Thyroid gland (tissue), 4 donors: ENCODE results near the gene PDE4B. TPM values are rescaled to one million over a fixed set of nuclear protein-coding genes. Genes with fewer than 3 reads are reported as not detected.

Experiments used
- DNase-seq, 2 donors: peaks; one replicate each; pipeline ENCODE4 v3.0.0-alpha.2; 2019
- H3K27ac ChIP-seq, 3 donors: fragments of 200-600 bp; sonication (generic); 1 replicate in 2 of 3; 2 replicates in 1 of 3; pipeline ENCODE4 v1.5.1; 2016 to 2019; ENCODE audit warnings: mild to moderate bottlenecking in 1 of 3, moderate library complexity in 1 of 3
- H3K27me3 ChIP-seq: fragments of 200-600 bp; sonication (generic); one replicate; pipeline ENCODE4 v1.5.1; 2019
- H3K36me3 ChIP-seq, 2 donors: fragments of 200-600 bp; sonication (generic); one replicate each; pipeline ENCODE4 v1.5.1; 2016 to 2019
- H3K4me1 ChIP-seq, 2 donors: fragments of 200-600 bp; sonication (generic); one replicate each; pipeline ENCODE4 v1.5.1; 2017 to 2019
- H3K4me3 ChIP-seq, 3 donors: fragments of 200-600 bp; sonication (generic); replicated peaks in 1 of 3; 1 replicate in 2 of 3; 2 replicates in 1 of 3; pipeline ENCODE4 v1.5.1; 2016; ENCODE audit warnings: mild to moderate bottlenecking in 1 of 3
- H3K9me3 ChIP-seq: fragments of 200-600 bp; sonication (generic); one replicate; pipeline ENCODE4 v1.5.1; 2017
- POLR2A ChIP-seq, 2 donors: fragments of 450-650 bp; IDR thresholded peaks; one replicate each; pipeline ENCODE4 v1.6.1; 2017; ENCODE audit warnings: antibody characterized with exemption in 2 of 2, mild to moderate bottlenecking in 2 of 2, moderate library complexity in 1 of 2
- WGBS, 2 donors: methylation state at CpG; one replicate each; pipeline ENCODE4 v1.1.5; 2017; 5-methylcytosine and 5-hydroxymethylcytosine counted together
- intact Hi-C: fragments of 100-400 bp; cut with DNase I; formaldehyde crosslinking; loops from one replicate; pipeline ENCODE4 v1.15.1; 2023
- total RNA-seq, 4 donors: library from RNA; depleted of rRNA; stranded (reverse); fragments of >200 nt; gene quantifications; one replicate each; pipeline ENCODE4 v1.2.3, GENCODE V29; 2016
- TF ChIP-seq, protein P1 (sequence below), 6 experiments: fragments of 200-600 bp in 3 of 6; fragments of 450-650 bp in 3 of 6; sonication (generic) in 3 of 6; IDR thresholded peaks; one replicate each; pipeline ENCODE4 v1.5.1; 2016 to 2019; ENCODE audit warnings: antibody characterized with exemption in 6 of 6, mild to moderate bottlenecking in 2 of 6, inconsistent platforms in 1 of 6, moderate library complexity in 1 of 6

The PDE4B gene
- total RNA-seq, 4 donors from 2014 or later, result 9.6 to 21.3 (median 15.0) TPM

GRCh38 chr1:65758128-65758527 is 34.6 kb upstream of the PDE4B start:
- DNase-seq, result no peak
- Histone ChIP-seq H3K4me3 (no peak overlapping the region), H3K36me3 (no peaks in the 10 kb centered on the region), H3K27ac (no peak overlapping the region), H3K4me1 (no peaks in the 10 kb centered on the region), H3K27me3 (no peaks in the 10 kb centered on the region), H3K9me3 (no peaks in the 10 kb centered on the region)
- intact Hi-C loops, result no loop called here
- TF ChIP-seq, protein P1, sequence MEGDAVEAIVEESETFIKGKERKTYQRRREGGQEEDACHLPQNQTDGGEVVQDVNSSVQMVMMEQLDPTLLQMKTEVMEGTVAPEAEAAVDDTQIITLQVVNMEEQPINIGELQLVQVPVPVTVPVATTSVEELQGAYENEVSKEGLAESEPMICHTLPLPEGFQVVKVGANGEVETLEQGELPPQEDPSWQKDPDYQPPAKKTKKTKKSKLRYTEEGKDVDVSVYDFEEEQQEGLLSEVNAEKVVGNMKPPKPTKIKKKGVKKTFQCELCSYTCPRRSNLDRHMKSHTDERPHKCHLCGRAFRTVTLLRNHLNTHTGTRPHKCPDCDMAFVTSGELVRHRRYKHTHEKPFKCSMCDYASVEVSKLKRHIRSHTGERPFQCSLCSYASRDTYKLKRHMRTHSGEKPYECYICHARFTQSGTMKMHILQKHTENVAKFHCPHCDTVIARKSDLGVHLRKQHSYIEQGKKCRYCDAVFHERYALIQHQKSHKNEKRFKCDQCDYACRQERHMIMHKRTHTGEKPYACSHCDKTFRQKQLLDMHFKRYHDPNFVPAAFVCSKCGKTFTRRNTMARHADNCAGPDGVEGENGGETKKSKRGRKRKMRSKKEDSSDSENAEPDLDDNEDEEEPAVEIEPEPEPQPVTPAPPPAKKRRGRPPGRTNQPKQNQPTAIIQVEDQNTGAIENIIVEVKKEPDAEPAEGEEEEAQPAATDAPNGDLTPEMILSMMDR (IDR thresholded peaks at IDR 0.05), result no peak
- no peak for TF ChIP-seq POLR2A (IDR thresholded peaks at IDR 0.05)

- TF ChIP-seq POLR2A (IDR thresholded peaks at IDR 0.05), result no peak
- TF ChIP-seq, protein P1 (IDR thresholded peaks at IDR 0.05), result no peak
- Histone ChIP-seq H3K36me3 (no peaks in the 10 kb centered on the region), H3K4me1 (no peaks in the 10 kb centered on the region), H3K4me3 (no peak overlapping the region), H3K27ac (no peak overlapping the region), H3K9me3 (no peaks in the 10 kb centered on the region), H3K27me3 (no peaks in the 10 kb centered on the region)
- DNase-seq, result no peak
- 86 to 100% methylated on average over 1 of the region's 1 CpG for WGBS, 2 donors
- intact Hi-C loops, result no loop called here
Measured at GRCh38 chr1:65759516-65759915, 33.2 kb upstream of the PDE4B start.

- no peaks in the 10 kb centered on the region for H3K9me3 ChIP-seq
- no peak for DNase-seq
- H3K27me3 ChIP-seq, result no peaks in the 10 kb centered on the region
- no peaks in the 10 kb centered on the region for H3K36me3 ChIP-seq
- no peak overlapping the region for H3K27ac ChIP-seq
- no peaks in the 10 kb centered on the region for H3K4me1 ChIP-seq
- intact Hi-C loops, result no loop called here
- no peak overlapping the region for H3K4me3 ChIP-seq
- 59 to 74% methylated on average over 8 of the region's 8 CpGs for WGBS, 2 donors
- TF ChIP-seq POLR2A (IDR thresholded peaks at IDR 0.05), result no peak
- TF ChIP-seq, protein P1 (IDR thresholded peaks at IDR 0.05), result no peak
Measured at GRCh38 chr1:65762081-65762862, 30.4 kb upstream of the PDE4B start.

DNA sequence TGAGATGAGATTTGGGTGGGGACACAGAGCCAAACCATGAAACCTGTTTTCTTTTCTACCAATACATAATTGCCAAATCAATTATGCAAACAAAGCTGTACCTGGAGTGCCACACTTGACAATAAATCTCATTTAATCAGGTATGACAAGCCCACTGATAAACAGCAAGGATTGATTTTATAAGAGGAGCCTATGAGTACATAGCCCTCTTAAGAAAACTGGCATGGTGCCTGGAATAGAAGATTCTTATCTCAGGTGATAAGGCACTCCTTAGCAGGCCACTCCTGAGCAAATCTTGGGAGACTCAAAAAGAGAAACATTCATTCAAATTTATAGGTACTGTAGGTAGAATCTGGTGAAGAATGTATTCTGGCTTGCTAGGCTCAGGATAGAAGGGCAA is 28.6 kb upstream of the PDE4B start:
- TF ChIP-seq, protein P1 (IDR thresholded peaks at IDR 0.05), result no peak
- TF ChIP-seq POLR2A (IDR thresholded peaks at IDR 0.05), result no peak

GRCh38 chr1:65765631-65766030 is 27.1 kb upstream of the PDE4B start:
- no peaks in the 10 kb centered on the region for H3K27me3 ChIP-seq

More for the DNA sequence above, 28.6 kb upstream of the PDE4B start:
- Histone ChIP-seq H3K4me1 (no peaks in the 10 kb centered on the region), H3K27me3 (no peaks in the 10 kb centered on the region), H3K9me3 (no peaks in the 10 kb centered on the region), H3K36me3 (no peaks in the 10 kb centered on the region), H3K4me3 (no peak overlapping the region), H3K27ac (no peak overlapping the region)
- intact Hi-C loops, result no loop called here
- no peak for DNase-seq

More at GRCh38 chr1:65765631-65766030, 27.1 kb upstream of the PDE4B start:
- TF ChIP-seq POLR2A (IDR thresholded peaks at IDR 0.05), result no peak
- TF ChIP-seq, protein P1 (IDR thresholded peaks at IDR 0.05), result no peak
- no peak for DNase-seq
- Histone ChIP-seq H3K4me1 (no peaks in the 10 kb centered on the region), H3K27ac (no peak overlapping the region), H3K36me3 (no peaks in the 10 kb centered on the region), H3K4me3 (no peak overlapping the region), H3K9me3 (no peaks in the 10 kb centered on the region)
- intact Hi-C loops, result no loop called here
- WGBS, 2 donors, result 75 to 87% methylated on average over 4 of the region's 4 CpGs
